SK-N-SH (cell line): ENCODE measurements around the gene NAA38. TPM values are rescaled to one million over a fixed set of nuclear protein-coding genes. Genes with fewer than 3 reads are reported as not detected.

Experiments used
- CTCF ChIA-PET: fragments of 300-600, 350-600 bp; formaldehyde crosslinking; extraction: SDS; loops from one replicate; lab custom pipeline; 2021; lab: Yijun Ruan, JAX
- POLR2A ChIA-PET: fragments of 350-600 bp; sonication (Branson Sonifier 250); formaldehyde crosslinking; extraction: SDS; loops from one replicate; lab custom pipeline; 2020; ENCODE audit warnings: antibody characterized with exemption, inconsistent platforms; lab: Yijun Ruan, JAX
- DNase-seq: peaks from one replicate; pipeline ENCODE4 v3.0.0; 2012
- H2AFZ ChIP-seq: fragments of 200-600 bp; sonication (generic); 2 replicates; pipeline ENCODE4 v1.8.1; 2016; ENCODE audit warnings: antibody characterized with exemption, mild to moderate bottlenecking, low read depth
- H3F3A ChIP-seq: fragments of 200-600 bp; sonication (generic); replicated peaks from 2 replicates; pipeline ENCODE3; 2016; ENCODE audit warnings: antibody characterized with exemption, mild to moderate bottlenecking; ENCODE audit not compliant: insufficient read depth
- H3K27ac ChIP-seq, 2 experiments: fragments of 200-500 bp in 1 of 2; fragments of 200-600 bp in 1 of 2; sonication (Bioruptor generic) in 1 of 2; sonication (generic), shearing (Covaris generic) in 1 of 2; 2 replicates each; pipeline versions ENCODE4 v1.5.1 to v1.6.1; 2014 to 2016; ENCODE audit warnings: low read depth in 2 of 2, inconsistent platforms in 1 of 2, low read length in 1 of 2, mild to moderate bottlenecking in 1 of 2, mixed read lengths in 1 of 2
- H3K27me3 ChIP-seq: fragments of 200-600 bp; sonication (generic), shearing (Covaris generic); 2 replicates; pipeline ENCODE4 v1.6.1; 2016; ENCODE audit warnings: mixed run types; ENCODE audit not compliant: insufficient read depth
- H3K36me3 ChIP-seq, 2 experiments: fragments of 200-500 bp in 1 of 2; fragments of 200-600 bp in 1 of 2; sonication (Bioruptor generic) in 1 of 2; sonication (generic) in 1 of 2; replicated peaks in 1 of 2; 2 replicates each; pipeline versions ENCODE3 to v1.5.1; 2014 to 2016; ENCODE audit warnings: low read length in 1 of 2, mild to moderate bottlenecking in 1 of 2; ENCODE audit not compliant: insufficient read depth in 2 of 2, control insufficient read depth in 1 of 2
- H3K4me1 ChIP-seq, 2 experiments: fragments of 200-500 bp in 1 of 2; fragments of 200-600 bp in 1 of 2; sonication (Bioruptor generic) in 1 of 2; sonication (generic), shearing (Covaris generic) in 1 of 2; 2 replicates each; pipeline versions ENCODE4 v1.5.1 to v1.6.1; 2014 to 2016; ENCODE audit warnings: low read depth in 1 of 2, low read length in 1 of 2, mixed run types in 1 of 2; ENCODE audit not compliant: insufficient read depth in 2 of 2, control insufficient read depth in 1 of 2
- H3K4me2 ChIP-seq: fragments of 200-600 bp; sonication (generic), shearing (Covaris generic); 2 replicates; pipeline ENCODE4 v1.6.1; 2017; ENCODE audit warnings: mixed run types
- H3K4me3 ChIP-seq, 2 experiments: fragments of 200-500 bp in 1 of 2; fragments of 200-600 bp in 1 of 2; sonication (Bioruptor generic) in 1 of 2; sonication (generic), shearing (Covaris generic) in 1 of 2; 2 replicates each; pipeline versions ENCODE4 v1.5.1 to v1.8.1; 2014 to 2016; ENCODE audit warnings: low read depth in 2 of 2, inconsistent platforms in 1 of 2, low read length in 1 of 2, mild to moderate bottlenecking in 1 of 2, mixed read lengths in 1 of 2, moderate library complexity in 1 of 2
- H3K79me2 ChIP-seq: fragments of 200-600 bp; sonication (generic); 2 replicates; pipeline ENCODE4 v1.8.1; 2017; ENCODE audit warnings: mild to moderate bottlenecking; ENCODE audit not compliant: insufficient read depth
- H3K9ac ChIP-seq: fragments of 200-600 bp; sonication (generic); 2 replicates; pipeline ENCODE4 v1.6.1; 2017; ENCODE audit warnings: mixed run types
- H3K9me2 ChIP-seq: fragments of 200-600 bp; sonication (generic); 2 replicates; pipeline ENCODE4 v1.6.1; 2017; ENCODE audit warnings: mixed run types
- H3K9me3 ChIP-seq: fragments of 200-600 bp; sonication (generic); 2 replicates; pipeline ENCODE4 v1.6.1; 2017; ENCODE audit warnings: mixed run types, mild to moderate bottlenecking, moderate library complexity
- H4K20me1 ChIP-seq: fragments of 200-600 bp; sonication (generic); 2 replicates; pipeline ENCODE4 v1.6.1; 2017; ENCODE audit warnings: mild to moderate bottlenecking, mixed run types; ENCODE audit not compliant: insufficient read depth
- EP300 ChIP-seq, 2 experiments: IDR thresholded peaks; 2 replicates each; pipeline versions ENCODE4 v1.4.0 to v1.6.1; 2012; ENCODE audit warnings: borderline replicate concordance in 1 of 2, low read depth in 1 of 2, low read length in 1 of 2
- FOXJ3 ChIP-seq: sonication (generic); formaldehyde crosslinking; IDR thresholded peaks from 2 replicates; pipeline ENCODE4 v1.5.1; 2020; ENCODE audit warnings: mild to moderate bottlenecking, missing genetic modification reagents
- FOXM1 ChIP-seq: IDR thresholded peaks from 2 replicates; pipeline ENCODE4 v1.4.0; 2012; ENCODE audit warnings: low read depth, mild to moderate bottlenecking
- GATA2 ChIP-seq: sonication (generic); formaldehyde crosslinking; IDR thresholded peaks from 2 replicates; pipeline ENCODE4 v1.5.0; 2020; ENCODE audit warnings: mild to moderate bottlenecking, missing genetic modification reagents
- JUND ChIP-seq: IDR thresholded peaks from 2 replicates; pipeline ENCODE4 v1.4.0; 2012
- MXI1 ChIP-seq: IDR thresholded peaks from 2 replicates; pipeline ENCODE4 v1.6.1; 2012; ENCODE audit warnings: mild to moderate bottlenecking, low read depth, low read length, improper control_type of control experiment
- RFX5 ChIP-seq: IDR thresholded peaks from 2 replicates; pipeline ENCODE4 v1.6.1; 2012; ENCODE audit warnings: mild to moderate bottlenecking, improper control_type of control experiment, low read length
- SMC3 ChIP-seq: IDR thresholded peaks from 2 replicates; pipeline ENCODE4 v1.6.1; 2012; ENCODE audit warnings: low read depth, low read length, improper control_type of control experiment
- TCF12 ChIP-seq: IDR thresholded peaks from 2 replicates; pipeline ENCODE4 v1.4.0; 2012
- USF2 ChIP-seq: fragments of 150-350 bp; IDR thresholded peaks from 2 replicates; pipeline ENCODE4 v1.6.1; 2017; ENCODE audit warnings: antibody characterized with exemption, low read length, low read depth, borderline replicate concordance
- YY1 ChIP-seq: IDR thresholded peaks from 2 replicates; pipeline ENCODE4 v1.4.0; 2012; ENCODE audit warnings: low read depth, mild to moderate bottlenecking
- WGBS: methylation state at CpG from one replicate; pipeline ENCODE4 v1.1.6; 2017; ENCODE audit warnings: low lambda C conversion rate; 5-methylcytosine and 5-hydroxymethylcytosine counted together
- polyA plus RNA-seq, 3 experiments: library from polyadenylated mRNA; depleted of rRNA; stranded (reverse); fragments of >200 nt; gene quantifications; 2 replicates each; pipeline ENCODE4 v1.2.3, GENCODE V29; 2012
- TF ChIP-seq, protein P1 (sequence below): IDR thresholded peaks from 2 replicates; pipeline ENCODE4 v1.6.1; 2012; ENCODE audit warnings: mild to moderate bottlenecking, low read depth, low read length, moderate library complexity
- TF ChIP-seq, protein P2 (sequence below): fragments of 200-600 bp; sonication (generic); IDR thresholded peaks from 2 replicates; pipeline ENCODE4 v1.6.1; 2017; ENCODE audit warnings: antibody characterized with exemption, mild to moderate bottlenecking, moderate library complexity

The NAA38 gene
- polyA plus RNA-seq, 1 of the 3 experiments (the other 2 are of a cell fraction): 202 TPM

GRCh38 chr17:7822126-7822525 is 35.2 kb downstream of the NAA38 start (continued):
- TF ChIP-seq USF2: no peak
- TF ChIP-seq RFX5: no peak

DNA sequence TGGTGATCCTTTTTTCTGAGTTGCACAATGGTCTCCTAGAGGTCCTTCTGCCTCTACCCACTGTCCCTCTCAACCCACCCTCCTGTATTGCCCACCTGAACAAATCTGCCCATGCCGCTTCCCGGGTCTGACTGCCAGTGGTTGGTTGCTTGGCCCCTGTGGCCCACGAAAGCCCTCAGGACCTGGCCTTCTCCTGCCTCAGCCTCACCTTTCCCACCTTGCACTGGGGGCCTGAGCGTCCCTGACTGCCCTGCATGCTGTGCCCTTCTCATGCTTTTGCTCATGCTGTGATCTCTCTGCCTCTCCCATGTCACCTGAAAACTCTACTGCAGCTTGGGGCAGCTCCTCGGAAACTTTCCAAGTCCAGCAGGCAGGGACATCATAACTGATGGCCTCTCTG is 37.1 kb downstream of the NAA38 start:
- no peak for DNase-seq
- ChIA-PET POLR2A (interaction anchor here (1.6 kb wide), 1 partner anchor 37 kb away, joined by 3 read pairs; the partner anchor contains the start of gene NAA38), CTCF (interaction anchor here (1.2 to 7.2 kb wide), 10 partner anchors 8 to 221 kb away, joined by 3 to 76 read pairs (median 6); partner anchors contain the start of genes CHD3 and NAA38)
- no peaks in the 10 kb centered on the region for H3K36me3 ChIP-seq
- H3K9ac ChIP-seq: no peak overlapping the region
- H3K4me2 ChIP-seq: no peak overlapping the region
- WGBS: 38% methylated on average over 5 of the region's 5 CpGs
- TF ChIP-seq SMC3: no peak
- no peak for TF ChIP-seq GATA2 (CRISPR knock-in tag)
- TF ChIP-seq MXI1: no peak
- TF ChIP-seq TCF12: no peak
- no peak for TF ChIP-seq EP300 (IDR thresholded peaks at IDR 0.05; ENCODE audit: borderline replicate concordance in 1 of 2, low read depth in 1 of 2, low read length in 1 of 2)
- no peak for TF ChIP-seq JUND
- TF ChIP-seq FOXJ3: no peak
- TF ChIP-seq YY1: no peak
- TF ChIP-seq, protein P1, sequence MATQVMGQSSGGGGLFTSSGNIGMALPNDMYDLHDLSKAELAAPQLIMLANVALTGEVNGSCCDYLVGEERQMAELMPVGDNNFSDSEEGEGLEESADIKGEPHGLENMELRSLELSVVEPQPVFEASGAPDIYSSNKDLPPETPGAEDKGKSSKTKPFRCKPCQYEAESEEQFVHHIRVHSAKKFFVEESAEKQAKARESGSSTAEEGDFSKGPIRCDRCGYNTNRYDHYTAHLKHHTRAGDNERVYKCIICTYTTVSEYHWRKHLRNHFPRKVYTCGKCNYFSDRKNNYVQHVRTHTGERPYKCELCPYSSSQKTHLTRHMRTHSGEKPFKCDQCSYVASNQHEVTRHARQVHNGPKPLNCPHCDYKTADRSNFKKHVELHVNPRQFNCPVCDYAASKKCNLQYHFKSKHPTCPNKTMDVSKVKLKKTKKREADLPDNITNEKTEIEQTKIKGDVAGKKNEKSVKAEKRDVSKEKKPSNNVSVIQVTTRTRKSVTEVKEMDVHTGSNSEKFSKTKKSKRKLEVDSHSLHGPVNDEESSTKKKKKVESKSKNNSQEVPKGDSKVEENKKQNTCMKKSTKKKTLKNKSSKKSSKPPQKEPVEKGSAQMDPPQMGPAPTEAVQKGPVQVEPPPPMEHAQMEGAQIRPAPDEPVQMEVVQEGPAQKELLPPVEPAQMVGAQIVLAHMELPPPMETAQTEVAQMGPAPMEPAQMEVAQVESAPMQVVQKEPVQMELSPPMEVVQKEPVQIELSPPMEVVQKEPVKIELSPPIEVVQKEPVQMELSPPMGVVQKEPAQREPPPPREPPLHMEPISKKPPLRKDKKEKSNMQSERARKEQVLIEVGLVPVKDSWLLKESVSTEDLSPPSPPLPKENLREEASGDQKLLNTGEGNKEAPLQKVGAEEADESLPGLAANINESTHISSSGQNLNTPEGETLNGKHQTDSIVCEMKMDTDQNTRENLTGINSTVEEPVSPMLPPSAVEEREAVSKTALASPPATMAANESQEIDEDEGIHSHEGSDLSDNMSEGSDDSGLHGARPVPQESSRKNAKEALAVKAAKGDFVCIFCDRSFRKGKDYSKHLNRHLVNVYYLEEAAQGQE: no peak
- TF ChIP-seq, protein P2, sequence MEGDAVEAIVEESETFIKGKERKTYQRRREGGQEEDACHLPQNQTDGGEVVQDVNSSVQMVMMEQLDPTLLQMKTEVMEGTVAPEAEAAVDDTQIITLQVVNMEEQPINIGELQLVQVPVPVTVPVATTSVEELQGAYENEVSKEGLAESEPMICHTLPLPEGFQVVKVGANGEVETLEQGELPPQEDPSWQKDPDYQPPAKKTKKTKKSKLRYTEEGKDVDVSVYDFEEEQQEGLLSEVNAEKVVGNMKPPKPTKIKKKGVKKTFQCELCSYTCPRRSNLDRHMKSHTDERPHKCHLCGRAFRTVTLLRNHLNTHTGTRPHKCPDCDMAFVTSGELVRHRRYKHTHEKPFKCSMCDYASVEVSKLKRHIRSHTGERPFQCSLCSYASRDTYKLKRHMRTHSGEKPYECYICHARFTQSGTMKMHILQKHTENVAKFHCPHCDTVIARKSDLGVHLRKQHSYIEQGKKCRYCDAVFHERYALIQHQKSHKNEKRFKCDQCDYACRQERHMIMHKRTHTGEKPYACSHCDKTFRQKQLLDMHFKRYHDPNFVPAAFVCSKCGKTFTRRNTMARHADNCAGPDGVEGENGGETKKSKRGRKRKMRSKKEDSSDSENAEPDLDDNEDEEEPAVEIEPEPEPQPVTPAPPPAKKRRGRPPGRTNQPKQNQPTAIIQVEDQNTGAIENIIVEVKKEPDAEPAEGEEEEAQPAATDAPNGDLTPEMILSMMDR: no peak
- no peak for TF ChIP-seq FOXM1
- no peaks in the 10 kb centered on the region for H3K9me2 ChIP-seq
- no peaks in the 10 kb centered on the region for H3K27me3 ChIP-seq
- peaks cover 0 to 14% of the 10 kb centered on the region in 2 experiments; a peak in 1 of 4 replicates for H3K4me1 ChIP-seq
- H2AFZ ChIP-seq: no peak overlapping the region
- H3K79me2 ChIP-seq: no peaks in the 10 kb centered on the region
- no peaks in the 10 kb centered on the region for H4K20me1 ChIP-seq
- H3K4me3 ChIP-seq: no peak overlapping the region
- H3K27ac ChIP-seq: no peak overlapping the region
- H3F3A ChIP-seq: no peaks in the 10 kb centered on the region
- no peaks in the 10 kb centered on the region for H3K9me3 ChIP-seq
